HEK293T (cell line): ENCODE measurements around the gene COG1.

Experiments
- FOXA1 ChIP-seq: fragments of 450-650 bp; IDR thresholded peaks from 2 replicates; pipeline ENCODE4 v1.6.1; 2016; ENCODE audit warnings: mild to moderate bottlenecking
- FOXK2 ChIP-seq: fragments of 450-650 bp; IDR thresholded peaks from 2 replicates; pipeline ENCODE4 v1.6.1; 2016; ENCODE audit warnings: mild to moderate bottlenecking
- FOXM1 ChIP-seq: fragments of 450-650 bp; IDR thresholded peaks from 2 replicates; pipeline ENCODE4 v1.6.1; 2017; ENCODE audit warnings: mild to moderate bottlenecking, borderline replicate concordance
- SP1 ChIP-seq: fragments of 450-650 bp; IDR thresholded peaks from 2 replicates; pipeline ENCODE4 v1.6.1; 2017
- ZNF384 ChIP-seq: fragments of 450-650 bp; IDR thresholded peaks from 2 replicates; pipeline ENCODE4 v1.6.1; 2016
- TF ChIP-seq, protein P1 (sequence below): fragments of 450-650 bp; IDR thresholded peaks from 2 replicates; pipeline ENCODE4 v1.6.1; 2016

DNA sequence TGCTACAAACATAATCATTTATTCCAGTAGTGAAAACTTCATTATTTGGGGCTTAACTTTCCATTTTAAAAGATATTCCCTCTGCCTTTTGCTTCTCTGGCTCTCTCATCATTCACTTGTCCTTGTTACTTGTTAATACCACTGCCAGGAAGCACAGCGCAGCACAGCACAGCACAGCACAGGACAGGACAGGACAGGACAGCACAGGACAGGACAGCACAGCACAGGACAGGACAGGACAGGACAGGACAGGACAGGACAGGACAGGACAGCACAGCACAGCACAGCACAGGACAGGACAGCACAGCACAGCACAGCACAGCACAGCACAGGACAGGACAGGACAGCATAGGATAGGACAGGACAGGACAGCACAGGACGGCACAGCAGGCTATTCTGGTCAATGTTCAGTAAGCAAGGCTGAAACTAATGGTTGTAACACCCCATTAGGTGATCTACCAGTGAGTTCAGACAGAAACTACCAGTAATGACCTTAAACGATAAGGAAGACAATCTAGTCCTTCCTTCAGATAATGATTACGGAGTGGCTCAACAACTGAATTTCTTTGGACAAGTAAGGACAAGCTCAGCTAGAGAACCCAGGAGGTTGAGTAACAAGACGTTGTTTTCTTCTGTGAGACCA lies 31.9 kb downstream of the COG1 start:
- TF ChIP-seq SP1, result no peak
- TF ChIP-seq FOXM1, result no peak
- no peak for TF ChIP-seq ZNF384
- no peak for TF ChIP-seq FOXA1
- TF ChIP-seq, protein P1, sequence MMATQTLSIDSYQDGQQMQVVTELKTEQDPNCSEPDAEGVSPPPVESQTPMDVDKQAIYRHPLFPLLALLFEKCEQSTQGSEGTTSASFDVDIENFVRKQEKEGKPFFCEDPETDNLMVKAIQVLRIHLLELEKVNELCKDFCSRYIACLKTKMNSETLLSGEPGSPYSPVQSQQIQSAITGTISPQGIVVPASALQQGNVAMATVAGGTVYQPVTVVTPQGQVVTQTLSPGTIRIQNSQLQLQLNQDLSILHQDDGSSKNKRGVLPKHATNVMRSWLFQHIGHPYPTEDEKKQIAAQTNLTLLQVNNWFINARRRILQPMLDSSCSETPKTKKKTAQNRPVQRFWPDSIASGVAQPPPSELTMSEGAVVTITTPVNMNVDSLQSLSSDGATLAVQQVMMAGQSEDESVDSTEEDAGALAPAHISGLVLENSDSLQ, result no peak
- no peak for TF ChIP-seq FOXK2
